GM10248 (cell line): ENCODE measurements around the gene FBXW4.

Experiments
- CTCF ChIA-PET: fragments of 300-600 bp; sonication (Branson Sonifier 250); formaldehyde crosslinking; extraction: SDS; loops from one replicate; lab custom pipeline; 2021; ENCODE audit warnings: antibody characterized with exemption; lab: Yijun Ruan, JAX
- POLR2A ChIA-PET: fragments of 350-650 bp; sonication (Branson Sonifier 250); formaldehyde crosslinking; extraction: SDS; loops from one replicate; lab custom pipeline; 2020; ENCODE audit warnings: antibody characterized with exemption; lab: Yijun Ruan, JAX
- DNase-seq: peaks from one replicate; pipeline ENCODE4 v3.0.0; 2012; ENCODE audit errors: extremely low spot score
- CTCF ChIP-seq: IDR thresholded peaks from 2 replicates; pipeline ENCODE4 v1.5.1; 2012; ENCODE audit warnings: mild to moderate bottlenecking, low read depth; ENCODE audit errors: extremely low read depth, missing control alignments, control extremely low read depth

FBXW4 gene

DNA sequence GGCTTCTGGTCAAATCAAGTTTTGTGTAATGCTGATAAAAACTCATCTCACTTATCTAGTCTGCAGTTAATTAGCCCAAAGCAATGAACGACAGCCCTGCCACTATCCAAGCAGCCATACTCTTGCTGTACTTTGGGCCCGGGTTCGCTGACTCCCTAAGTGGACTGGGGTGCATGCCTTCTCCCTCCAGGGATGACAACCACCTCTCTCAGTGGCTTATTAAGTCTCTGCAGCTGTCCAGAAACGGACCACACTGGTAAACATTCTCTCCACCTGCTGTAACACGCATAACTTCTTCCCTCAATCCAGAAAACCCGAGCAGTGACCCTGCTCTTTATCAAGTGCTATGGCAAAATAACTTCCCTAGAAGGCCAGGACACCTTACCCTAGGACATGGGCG lies 3.9 kb downstream of the FBXW4 start:
- no peak for TF ChIP-seq CTCF
- ChIA-PET POLR2A (no interaction called here), CTCF (no interaction called here)
- DNase-seq = no peak

GRCh38 chr10:101690461-101690860 lies 4.5 kb downstream of the FBXW4 start:
- POLR2A ChIA-PET = no interaction called here
- CTCF ChIA-PET = no interaction called here
- TF ChIP-seq CTCF = no peak
- no peak for DNase-seq

DNA sequence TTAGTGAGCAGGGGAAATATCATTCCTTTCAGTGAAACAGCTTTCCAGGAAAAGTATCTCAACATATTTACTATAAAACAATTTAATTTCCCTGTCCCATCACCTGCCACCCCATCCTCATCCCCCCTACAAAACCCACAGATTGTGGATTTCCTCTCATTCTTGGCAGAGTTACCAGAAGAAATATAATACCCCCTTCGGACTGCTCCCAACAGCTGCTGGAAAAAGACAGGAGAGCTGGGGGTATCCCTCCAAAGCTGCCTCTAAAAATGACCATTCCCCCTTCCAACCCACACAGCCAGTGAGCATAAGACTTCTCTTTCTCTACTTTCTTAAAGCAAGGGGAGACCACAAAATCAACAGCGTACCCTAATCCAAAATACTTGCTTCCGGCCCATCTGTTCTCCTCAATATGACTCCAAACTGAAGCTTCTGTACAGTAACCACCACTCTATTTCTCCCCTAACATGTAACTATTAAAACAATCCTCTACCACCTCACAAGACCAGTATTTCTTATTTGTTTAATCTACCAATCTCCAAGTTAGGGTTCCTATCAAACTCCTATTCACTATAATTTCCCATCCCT lies 7.8 kb downstream of the FBXW4 start:
- no peak for DNase-seq
- CTCF ChIA-PET = interaction anchor here (1.8 to 1.9 kb wide), 2 partner anchors 10 to 85 kb away, joined by 4 to 5 read pairs; no protein-coding TSS in a partner anchor
- no peak for TF ChIP-seq CTCF
- POLR2A ChIA-PET = no interaction called here

- TF ChIP-seq CTCF = no peak
- ChIA-PET CTCF (interaction anchor here (1.3 to 1.8 kb wide), 2 partner anchors 13 to 84 kb away, joined by 3 to 4 read pairs; no protein-coding TSS in a partner anchor), POLR2A (no interaction called here)
- no peak for DNase-seq
Observed at GRCh38 chr10:101686133-101686925, 8.6 kb downstream of the FBXW4 start.

- CTCF ChIA-PET = interaction anchor here (1.0 to 1.3 kb wide), 2 partner anchors 11 to 47 kb away, joined by 3 read pairs; no protein-coding TSS in a partner anchor
- DNase-seq = no peak
- TF ChIP-seq CTCF = no peak
- POLR2A ChIA-PET = no interaction called here
Observed at GRCh38 chr10:101684782-101685181, 10.2 kb downstream of the FBXW4 start.

DNA sequence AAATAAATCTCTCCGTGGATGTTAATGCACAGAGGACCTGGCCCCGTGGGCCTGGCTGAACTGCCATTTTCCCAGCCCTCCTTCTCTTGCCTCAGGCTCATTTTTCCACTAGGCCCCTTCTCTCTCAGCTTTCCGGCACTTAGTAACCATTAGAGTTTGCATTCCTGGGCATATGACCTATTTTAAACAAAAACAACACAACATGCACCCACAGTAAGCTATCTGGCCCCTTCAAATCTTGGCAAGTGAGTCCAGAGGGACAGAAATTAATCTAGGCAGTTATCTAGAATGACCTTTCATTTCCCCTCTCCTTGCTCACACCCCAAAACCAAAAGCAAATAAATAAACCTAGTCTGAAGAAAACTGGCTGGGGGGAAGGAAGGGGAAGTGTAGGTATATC lies 11.7 kb downstream of the FBXW4 start:
- TF ChIP-seq CTCF = no peak
- POLR2A ChIA-PET = no interaction called here
- no peak for DNase-seq
- CTCF ChIA-PET = interaction anchor here (0.7 to 1.4 kb wide), 4 partner anchors 24 to 98 kb away, joined by 3 to 4 read pairs (median 4); no protein-coding TSS in a partner anchor
